A549 (cell line): ENCODE measurements around the gene PRMT3. TPM values are rescaled to one million over a fixed set of nuclear protein-coding genes. Genes with fewer than 3 reads are reported as not detected.

ENCODE experiments used
- ATAC-seq, 2 experiments: fragments of 200-7000 bp in 1 of 2; fragments of >200 bp in 1 of 2; cut with Nextera tagmentation in 1 of 2; cut with Tn5 transposase in 1 of 2; 3 replicates each; pipeline versions ENCODE4 v1.8.0 to v1.9.1; 2018 to 2020; ENCODE audit warnings: mild to moderate bottlenecking in 1 of 2, moderate library complexity in 1 of 2
- CTCF ChIA-PET: fragments of 300-600 bp; sonication (Branson Sonifier 250); formaldehyde crosslinking; extraction: SDS; loops from one replicate; lab custom pipeline; 2021; ENCODE audit warnings: antibody characterized with exemption, inconsistent platforms; lab: Yijun Ruan, JAX
- POLR2A ChIA-PET: fragments of 350-600 bp; formaldehyde crosslinking; extraction: SDS; loops from one replicate; lab custom pipeline; 2021; ENCODE audit warnings: antibody characterized with exemption, inconsistent platforms; lab: Yijun Ruan, JAX
- DNase-seq, 2 experiments: peaks; one replicate each; pipeline versions ENCODE4 v3.0.0 to v3.0.0-alpha.2; 2011 to 2016; ENCODE audit warnings: low read depth in 1 of 2, low spot score in 1 of 2
- FAIRE-seq: peaks from 2 replicates; lab custom pipeline; 2011; peaks lifted over from hg19 to GRCh38; lab: Jason Lieb, UNC
- H3K27ac ChIP-seq, 2 experiments: fragments of >200 bp; sonication (Bioruptor Twin); formaldehyde crosslinking; 3 replicates each; pipeline ENCODE4 v1.5.1; 2016 to 2017
- H3K4me1 ChIP-seq: fragments of >200 bp; sonication (Bioruptor Twin); formaldehyde crosslinking; 3 replicates; pipeline ENCODE4 v1.6.1; 2016
- H3K4me2 ChIP-seq: fragments of >200 bp; sonication (Bioruptor Twin); formaldehyde crosslinking; 3 replicates; pipeline ENCODE4 v1.6.1; 2016
- H3K4me3 ChIP-seq: fragments of >200 bp; sonication (Bioruptor Twin); formaldehyde crosslinking; 3 replicates; pipeline ENCODE4 v1.5.1; 2016
- H3K9me3 ChIP-seq: fragments of >200 bp; sonication (Bioruptor Twin); formaldehyde crosslinking; 3 replicates; pipeline ENCODE4 v1.6.1; 2016
- BHLHE40 ChIP-seq: IDR thresholded peaks from 2 replicates; pipeline ENCODE4 v1.6.1; 2012; ENCODE audit warnings: low read depth, low read length, inconsistent platforms
- CBX8 ChIP-seq: fragments of 200-600 bp; sonication (generic); IDR thresholded peaks from 2 replicates; pipeline ENCODE4 v1.6.1; 2016
- CHD4 ChIP-seq: fragments of 200-600 bp; sonication (generic); IDR thresholded peaks from 2 replicates; pipeline ENCODE4 v1.6.1; 2016; ENCODE audit warnings: antibody characterized with exemption, mild to moderate bottlenecking, borderline replicate concordance
- EHF ChIP-seq: fragments of 250-450 bp; sonication (Bioruptor Pico); IDR thresholded peaks from 2 replicates; pipeline ENCODE4 v1.5.0; 2020; ENCODE audit warnings: mild to moderate bottlenecking
- ESRRA ChIP-seq: fragments of 150-350 bp; IDR thresholded peaks from 2 replicates; pipeline ENCODE4 v1.6.1; 2014; ENCODE audit warnings: mild to moderate bottlenecking, low read length, borderline replicate concordance
- FOSB ChIP-seq: fragments of 250-450 bp; sonication (Bioruptor Pico); IDR thresholded peaks from 2 replicates; pipeline ENCODE4 v1.5.0; 2020; ENCODE audit warnings: mild to moderate bottlenecking, moderate library complexity
- FOSL2 ChIP-seq, 2 experiments: fragments of 450-650 bp in 1 of 2; fragments of >200 bp in 1 of 2; sonication (Bioruptor Twin) in 1 of 2; formaldehyde crosslinking; IDR thresholded peaks; 2 replicates each; pipeline versions ENCODE4 v1.5.0 to v1.6.1; 2016 to 2020; ENCODE audit warnings: mild to moderate bottlenecking in 1 of 2, moderate library complexity in 1 of 2
- GATA3 ChIP-seq: IDR thresholded peaks from 2 replicates; pipeline ENCODE4 v1.6.1; 2012; ENCODE audit warnings: borderline replicate concordance
- HDAC2 ChIP-seq: fragments of 200-600 bp; sonication (generic); IDR thresholded peaks from 2 replicates; pipeline ENCODE4 v1.6.1; 2016
- JUN ChIP-seq, 2 experiments: fragments of >200 bp; sonication (Bioruptor Twin); formaldehyde crosslinking; IDR thresholded peaks; 2 replicates in 1 of 2; 3 replicates in 1 of 2; pipeline ENCODE4 v1.6.1; 2016 to 2017
- MAFK ChIP-seq: fragments of 450-650 bp; IDR thresholded peaks from 2 replicates; pipeline ENCODE4 v1.6.1; 2014; ENCODE audit not compliant: partially characterized antibody
- MYC ChIP-seq: IDR thresholded peaks from 2 replicates; pipeline ENCODE4 v1.6.1; 2012; ENCODE audit warnings: mild to moderate bottlenecking, inconsistent platforms, low read length, improper control_type of control experiment, borderline replicate concordance
- POLR2AphosphoS2 ChIP-seq: conservative IDR thresholded peaks from 2 replicates; pipeline ENCODE4 v1.6.1; 2012; ENCODE audit warnings: low read length, improper control_type of control experiment, inconsistent platforms
- RCOR1 ChIP-seq: fragments of 150-350 bp; IDR thresholded peaks from 2 replicates; pipeline ENCODE4 v1.6.1; 2014; ENCODE audit warnings: antibody characterized with exemption, low read length, low read depth
- RNF2 ChIP-seq: fragments of 200-600 bp; sonication (generic); IDR thresholded peaks from 2 replicates; pipeline ENCODE4 v1.6.1; 2016; ENCODE audit warnings: low read depth, mild to moderate bottlenecking, antibody characterized with exemption, moderate library complexity, borderline replicate concordance
- SMC3 ChIP-seq: fragments of >200 bp; sonication (Bioruptor Twin); formaldehyde crosslinking; IDR thresholded peaks from 3 replicates; pipeline ENCODE4 v1.6.1; 2018; ENCODE audit warnings: inconsistent platforms
- SREBF2 ChIP-seq: fragments of 450-650 bp; IDR thresholded peaks from 2 replicates; pipeline ENCODE4 v1.6.1; 2014; ENCODE audit warnings: mild to moderate bottlenecking, moderate library complexity
- TFCP2L1 ChIP-seq: fragments of 250-450 bp; sonication (Bioruptor Pico); IDR thresholded peaks from 2 replicates; pipeline ENCODE4 v1.5.0; 2021; ENCODE audit warnings: mild to moderate bottlenecking
- ZC3H11A ChIP-seq: fragments of 450-650 bp; IDR thresholded peaks from 2 replicates; pipeline ENCODE4 v1.6.1; 2014; ENCODE audit warnings: antibody characterized with exemption, mild to moderate bottlenecking
- ZSCAN20 ChIP-seq: fragments of 250-450 bp; sonication (Bioruptor Pico); IDR thresholded peaks from 2 replicates; pipeline ENCODE4 v1.8.0; 2022; ENCODE audit warnings: mild to moderate bottlenecking, moderate library complexity
- WGBS: methylation state at CpG from one replicate; pipeline ENCODE4 v1.1.6; 2017; ENCODE audit errors: missing lambda C conversion rate; 5-methylcytosine and 5-hydroxymethylcytosine counted together
- polyA plus RNA-seq, 4 experiments: library from polyadenylated mRNA; depleted of rRNA in 3 of 4; stranded (reverse); fragments of >200 nt; fragmentation: RNase III in 1 of 4; extraction: RNeasy Plus Mini Kit Qiagen cat#74134 plus additional on column Dnase treatment in 1 of 4; gene quantifications; 2 replicates in 3 of 4; 3 replicates in 1 of 4; pipeline ENCODE4 v1.2.3, GENCODE V29; 2011 to 2017
- TF ChIP-seq, protein P1 (sequence below): fragments of 250-450 bp; sonication (Bioruptor Pico); IDR thresholded peaks from 2 replicates; pipeline ENCODE4 v1.5.0; 2020; ENCODE audit warnings: low read depth, mild to moderate bottlenecking, moderate library complexity
- TF ChIP-seq, protein P2 (sequence below): fragments of 150-350 bp; IDR thresholded peaks from 2 replicates; pipeline ENCODE4 v1.6.1; 2014; ENCODE audit warnings: low read depth, mild to moderate bottlenecking, low read length
- TF ChIP-seq, protein P3 (sequence below): fragments of >200 bp; sonication (Bioruptor Twin); formaldehyde crosslinking; IDR thresholded peaks from 2 replicates; pipeline ENCODE4 v1.6.1; 2016
- TF ChIP-seq, protein P4 (sequence below): fragments of 250-450 bp; sonication (Bioruptor Pico); IDR thresholded peaks from 2 replicates; pipeline ENCODE4 v1.5.0; 2021; ENCODE audit warnings: mild to moderate bottlenecking, moderate library complexity, borderline replicate concordance
- TF ChIP-seq, protein P5 (sequence below): IDR thresholded peaks from 2 replicates; pipeline ENCODE4 v1.6.1; 2012; ENCODE audit warnings: low read depth, borderline replicate concordance
- TF ChIP-seq, protein P6 (sequence below): IDR thresholded peaks from 2 replicates; pipeline ENCODE4 v1.6.1; 2012

Gene PRMT3
- polyA plus RNA-seq, 2 of the 4 experiments (the other 2 are of a cell fraction): 34.6 to 53.9 TPM

DNA sequence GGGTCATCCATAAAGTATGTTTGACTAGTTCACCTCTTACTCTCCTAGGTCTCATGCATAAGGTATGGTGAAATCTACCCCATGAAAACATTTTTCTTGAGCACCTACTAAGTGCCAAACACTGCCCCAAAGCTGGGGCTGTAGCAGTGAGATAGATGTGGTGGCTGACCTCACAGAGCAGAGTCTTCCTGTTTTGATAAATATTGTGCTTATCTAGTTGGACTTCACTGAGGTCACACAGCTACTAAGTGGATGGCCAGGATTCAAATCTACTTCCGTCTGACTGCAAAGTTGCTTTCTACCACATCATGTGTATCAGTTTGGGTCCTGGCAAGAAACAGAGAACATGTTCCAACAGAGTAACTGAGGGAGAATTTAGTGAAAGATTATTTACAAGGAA, 30.4 kb upstream of the PRMT3 start (continued):
- TF ChIP-seq, protein P1, sequence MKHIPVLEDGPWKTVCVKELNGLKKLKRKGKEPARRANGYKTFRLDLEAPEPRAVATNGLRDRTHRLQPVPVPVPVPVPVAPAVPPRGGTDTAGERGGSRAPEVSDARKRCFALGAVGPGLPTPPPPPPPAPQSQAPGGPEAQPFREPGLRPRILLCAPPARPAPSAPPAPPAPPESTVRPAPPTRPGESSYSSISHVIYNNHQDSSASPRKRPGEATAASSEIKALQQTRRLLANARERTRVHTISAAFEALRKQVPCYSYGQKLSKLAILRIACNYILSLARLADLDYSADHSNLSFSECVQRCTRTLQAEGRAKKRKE (CRISPR knock-in tag): no peak
- TF ChIP-seq ESRRA: no peak

DNA sequence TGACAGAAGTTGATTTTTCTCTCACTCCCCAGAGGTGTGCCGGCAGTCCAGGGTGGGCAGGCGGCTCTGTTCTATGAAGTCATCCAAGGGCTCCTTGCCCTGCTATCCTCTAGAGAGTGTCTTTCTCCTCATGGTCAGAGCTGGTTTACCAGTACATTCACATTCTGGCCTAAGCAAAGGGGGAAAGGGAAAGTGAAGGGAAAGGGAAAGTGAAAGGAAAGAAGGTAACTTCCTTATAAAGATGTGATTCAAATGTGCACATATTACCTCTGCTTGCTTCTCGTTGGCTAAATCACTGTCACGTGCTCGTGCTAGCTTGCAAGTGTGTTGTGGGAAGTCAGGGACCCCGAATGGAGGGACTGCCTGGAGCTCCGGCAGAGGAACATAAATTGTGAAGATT, 26.9 kb upstream of the PRMT3 start:
- 71% methylated on average over 7 of the region's 7 CpGs for WGBS
- no peak overlapping the region for H3K4me3 ChIP-seq
- DNase-seq (peak in 1 of 2 experiments; percentile 24), FAIRE-seq (no peak), ATAC-seq (no peak)
- H3K27ac ChIP-seq: peak overlapping the region in 1 of 2 experiments; percentile 46; a peak in 1 of 6 replicates
- POLR2A ChIA-PET: no interaction called here
- peaks cover 21% of the 10 kb centered on the region for H3K4me1 ChIP-seq
- H3K9me3 ChIP-seq: no peaks in the 10 kb centered on the region
- CTCF ChIA-PET: interaction anchor here (1.1 to 2.5 kb wide), 4 partner anchors 8 to 410 kb away, joined by 3 to 13 read pairs (median 4); no protein-coding TSS in a partner anchor
- no peak for TF ChIP-seq ZSCAN20 (CRISPR knock-in tag)
- TF ChIP-seq RCOR1: no peak
- no peak for TF ChIP-seq FOSB (CRISPR knock-in tag)
- no peak for TF ChIP-seq FOSL2 (IDR thresholded peaks at IDR 0.05)
- no peak for TF ChIP-seq FOSL2 (CRISPR knock-in tag; IDR thresholded peaks at IDR 0.05)
- no peak for TF ChIP-seq TFCP2L1 (CRISPR knock-in tag)
- TF ChIP-seq RNF2: no peak
- TF ChIP-seq, protein P2, sequence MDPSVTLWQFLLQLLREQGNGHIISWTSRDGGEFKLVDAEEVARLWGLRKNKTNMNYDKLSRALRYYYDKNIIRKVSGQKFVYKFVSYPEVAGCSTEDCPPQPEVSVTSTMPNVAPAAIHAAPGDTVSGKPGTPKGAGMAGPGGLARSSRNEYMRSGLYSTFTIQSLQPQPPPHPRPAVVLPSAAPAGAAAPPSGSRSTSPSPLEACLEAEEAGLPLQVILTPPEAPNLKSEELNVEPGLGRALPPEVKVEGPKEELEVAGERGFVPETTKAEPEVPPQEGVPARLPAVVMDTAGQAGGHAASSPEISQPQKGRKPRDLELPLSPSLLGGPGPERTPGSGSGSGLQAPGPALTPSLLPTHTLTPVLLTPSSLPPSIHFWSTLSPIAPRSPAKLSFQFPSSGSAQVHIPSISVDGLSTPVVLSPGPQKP: no peak
- TF ChIP-seq, protein P3, sequence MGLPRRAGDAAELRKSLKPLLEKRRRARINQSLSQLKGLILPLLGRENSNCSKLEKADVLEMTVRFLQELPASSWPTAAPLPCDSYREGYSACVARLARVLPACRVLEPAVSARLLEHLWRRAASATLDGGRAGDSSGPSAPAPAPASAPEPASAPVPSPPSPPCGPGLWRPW: no peak
- TF ChIP-seq CHD4: no peak
- TF ChIP-seq HDAC2: no peak
- TF ChIP-seq, all 56 proteins: peak for 0
- H3K4me2 ChIP-seq: no peak overlapping the region

DNA sequence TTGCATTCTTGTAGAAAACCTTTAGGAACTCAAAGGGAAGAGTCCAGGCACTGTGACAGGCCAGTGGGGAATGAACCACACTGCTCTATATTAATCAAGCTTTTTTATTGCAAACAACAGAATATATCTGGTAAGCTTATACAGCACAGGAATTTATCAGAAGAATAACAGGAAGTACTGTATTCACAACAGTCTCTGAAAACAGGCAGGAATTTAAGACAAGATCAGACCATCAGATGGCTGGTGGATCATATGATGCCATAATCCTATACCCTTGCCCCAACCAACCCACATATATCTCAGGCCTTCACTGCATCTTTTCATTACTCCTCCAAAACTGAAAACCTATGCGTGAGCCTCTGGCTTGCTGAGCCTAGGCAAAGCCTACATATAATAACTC, 25.0 kb upstream of the PRMT3 start:
- FAIRE-seq: no peak
- Histone ChIP-seq H3K9me3 (no peaks in the 10 kb centered on the region), H3K4me2 (no peak overlapping the region), H3K27ac (peak overlapping the region; percentile 92 to 100; a peak in 5 of 6 replicates), H3K4me1 (peaks cover 36% of the 10 kb centered on the region), H3K4me3 (no peak overlapping the region)
- TF ChIP-seq RNF2: no peak
- TF ChIP-seq, protein P4, sequence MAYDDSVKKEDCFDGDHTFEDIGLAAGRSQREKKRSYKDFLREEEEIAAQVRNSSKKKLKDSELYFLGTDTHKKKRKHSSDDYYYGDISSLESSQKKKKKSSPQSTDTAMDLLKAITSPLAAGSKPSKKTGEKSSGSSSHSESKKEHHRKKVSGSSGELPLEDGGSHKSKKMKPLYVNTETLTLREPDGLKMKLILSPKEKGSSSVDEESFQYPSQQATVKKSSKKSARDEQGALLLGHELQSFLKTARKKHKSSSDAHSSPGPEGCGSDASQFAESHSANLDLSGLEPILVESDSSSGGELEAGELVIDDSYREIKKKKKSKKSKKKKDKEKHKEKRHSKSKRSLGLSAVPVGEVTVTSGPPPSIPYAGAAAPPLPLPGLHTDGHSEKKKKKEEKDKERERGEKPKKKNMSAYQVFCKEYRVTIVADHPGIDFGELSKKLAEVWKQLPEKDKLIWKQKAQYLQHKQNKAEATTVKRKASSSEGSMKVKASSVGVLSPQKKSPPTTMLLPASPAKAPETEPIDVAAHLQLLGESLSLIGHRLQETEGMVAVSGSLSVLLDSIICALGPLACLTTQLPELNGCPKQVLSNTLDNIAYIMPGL (CRISPR knock-in tag): no peak
- no peak for ATAC-seq
- no peak for DNase-seq
- 40% methylated on average over 1 of the region's 1 CpG for WGBS
- POLR2A ChIA-PET: no interaction called here
- CTCF ChIA-PET: interaction anchor here (1.3 kb wide), 1 partner anchor 14 kb away, joined by 3 read pairs; no protein-coding TSS in a partner anchor

DNA sequence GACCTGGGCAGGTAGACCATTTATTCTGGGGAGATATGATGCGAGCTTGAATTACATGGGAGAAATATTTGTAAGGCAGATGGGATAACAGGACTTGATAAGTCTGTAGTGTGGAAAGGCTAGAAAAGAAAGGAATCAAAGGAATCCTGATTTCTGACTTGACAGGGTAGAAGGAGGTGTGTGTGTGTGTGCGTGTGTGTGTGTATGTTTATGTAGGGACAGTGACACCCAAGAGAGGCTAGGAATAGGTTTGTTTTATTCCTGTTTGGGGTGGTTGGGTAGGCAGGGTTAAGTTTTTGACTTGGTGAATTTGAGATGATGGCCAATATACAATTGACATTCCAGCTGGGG, 24.4 kb upstream of the PRMT3 start:
- DNase-seq (no peak), ATAC-seq (peak in 1 of 2 experiments; percentile 27; a peak in 4 of 6 replicates), FAIRE-seq (no peak)
- peak overlapping the region; percentile 63 for H3K4me3 ChIP-seq
- CTCF ChIA-PET: interaction anchor here (0.6 to 2.1 kb wide), 5 partner anchors 9 to 241 kb away, joined by 3 to 13 read pairs (median 4); no protein-coding TSS in a partner anchor
- POLR2A ChIA-PET: interaction anchor here (1.7 kb wide), 1 partner anchor 444 kb away, joined by 4 read pairs; no protein-coding TSS in a partner anchor
- TF ChIP-seq SMC3 (no peak), BHLHE40 (no peak), ZC3H11A (no peak), EHF (CRISPR knock-in tag) (no peak), MAFK (no peak), POLR2AphosphoS2 (no peak), MYC (no peak), JUN (IDR thresholded peaks at IDR 0.05) (no peak), CBX8 (no peak), SREBF2 (no peak), RNF2 (no peak), GATA3 (no peak)
- TF ChIP-seq, protein P1 (CRISPR knock-in tag): no peak
- TF ChIP-seq, protein P5, sequence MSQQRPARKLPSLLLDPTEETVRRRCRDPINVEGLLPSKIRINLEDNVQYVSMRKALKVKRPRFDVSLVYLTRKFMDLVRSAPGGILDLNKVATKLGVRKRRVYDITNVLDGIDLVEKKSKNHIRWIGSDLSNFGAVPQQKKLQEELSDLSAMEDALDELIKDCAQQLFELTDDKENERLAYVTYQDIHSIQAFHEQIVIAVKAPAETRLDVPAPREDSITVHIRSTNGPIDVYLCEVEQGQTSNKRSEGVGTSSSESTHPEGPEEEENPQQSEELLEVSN: no peak
- TF ChIP-seq, protein P6, sequence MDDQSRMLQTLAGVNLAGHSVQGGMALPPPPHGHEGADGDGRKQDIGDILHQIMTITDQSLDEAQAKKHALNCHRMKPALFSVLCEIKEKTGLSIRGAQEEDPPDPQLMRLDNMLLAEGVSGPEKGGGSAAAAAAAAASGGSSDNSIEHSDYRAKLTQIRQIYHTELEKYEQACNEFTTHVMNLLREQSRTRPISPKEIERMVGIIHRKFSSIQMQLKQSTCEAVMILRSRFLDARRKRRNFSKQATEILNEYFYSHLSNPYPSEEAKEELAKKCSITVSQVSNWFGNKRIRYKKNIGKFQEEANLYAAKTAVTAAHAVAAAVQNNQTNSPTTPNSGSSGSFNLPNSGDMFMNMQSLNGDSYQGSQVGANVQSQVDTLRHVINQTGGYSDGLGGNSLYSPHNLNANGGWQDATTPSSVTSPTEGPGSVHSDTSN: no peak
- peak overlapping the region; percentile 92 to 100 for H3K27ac ChIP-seq
- H3K9me3 ChIP-seq: no peaks in the 10 kb centered on the region
- H3K4me1 ChIP-seq: peaks cover 40% of the 10 kb centered on the region
- WGBS: 85% methylated on average over 2 of the region's 2 CpGs
- peak overlapping the region; percentile 96 for H3K4me2 ChIP-seq
